Activated naive CD4-positive, alpha-beta T cell treated with anti-CD3 and anti-CD28 coated beads, Interleukin-2, amount 50 U/mL, for 24 hours (primary cell): ENCODE measurements around the gene ABHD12B.

Experiments
- H3K27ac Mint-ChIP-seq: one replicate; pipeline ENCODE4 v1.8.0; 2021; ENCODE audit warnings: mild to moderate bottlenecking, mixed read lengths
- H3K27me3 Mint-ChIP-seq: one replicate; pipeline ENCODE4 v1.8.0; 2021; ENCODE audit warnings: mixed read lengths
- H3K36me3 Mint-ChIP-seq: one replicate; pipeline ENCODE4 v1.8.0; 2021; ENCODE audit warnings: mixed read lengths
- H3K4me1 Mint-ChIP-seq: one replicate; pipeline ENCODE4 v1.8.0; 2021; ENCODE audit warnings: mixed read lengths
- H3K4me3 Mint-ChIP-seq: one replicate; pipeline ENCODE4 v1.8.0; 2021; ENCODE audit warnings: mild to moderate bottlenecking, mixed read lengths
- H3K9me3 Mint-ChIP-seq: one replicate; pipeline ENCODE4 v1.8.0; 2021; ENCODE audit warnings: mixed read lengths

ABHD12B gene

GRCh38 chr14:50871914-50872732, at the start of gene ABHD12B:
Gene ABHD12B (plus strand): TSS chr14:50872053. CDS start chr14:50872175, 122 bp downstream.
- no peak within 1 kb of the TSS for H3K27ac Mint-ChIP-seq
- H3K4me1 Mint-ChIP-seq = peaks cover 43% of the 10 kb centered on the region
- peak within 1 kb of the TSS; percentile 40 for H3K4me3 Mint-ChIP-seq

GRCh38 chr14:50822501-50823042, 49.3 kb upstream of the ABHD12B start:
- Mint-ChIP-seq H3K4me3 (peak overlapping the region; percentile 84), H3K4me1 (peaks cover 90% of the 10 kb centered on the region), H3K27me3 (no peaks in the 10 kb centered on the region), H3K27ac (peak overlapping the region; percentile 97), H3K9me3 (no peaks in the 10 kb centered on the region), H3K36me3 (peaks cover 16% of the 10 kb centered on the region)

More at GRCh38 chr14:50871914-50872732, at the start of gene ABHD12B:
- Mint-ChIP-seq H3K27me3 (peaks cover 55% of the 10 kb centered on the region), H3K36me3 (peaks cover 2% of the 10 kb centered on the region), H3K9me3 (no peaks in the 10 kb centered on the region)

GRCh38 chr14:50823051-50823761, 48.6 kb upstream of the ABHD12B start:
- no peaks in the 10 kb centered on the region for H3K27me3 Mint-ChIP-seq
- H3K36me3 Mint-ChIP-seq = peaks cover 16% of the 10 kb centered on the region
- peak overlapping the region; percentile 84 for H3K4me3 Mint-ChIP-seq
- H3K27ac Mint-ChIP-seq = peak overlapping the region; percentile 97
- no peaks in the 10 kb centered on the region for H3K9me3 Mint-ChIP-seq
- H3K4me1 Mint-ChIP-seq = peaks cover 95% of the 10 kb centered on the region

GRCh38 chr14:50823762-50824636, 47.9 kb upstream of the ABHD12B start:
- no peaks in the 10 kb centered on the region for H3K9me3 Mint-ChIP-seq
- peak overlapping the region; percentile 84 for H3K4me3 Mint-ChIP-seq
- peak overlapping the region; percentile 97 for H3K27ac Mint-ChIP-seq
- H3K4me1 Mint-ChIP-seq = peaks cover 97% of the 10 kb centered on the region
- H3K27me3 Mint-ChIP-seq = no peaks in the 10 kb centered on the region
- H3K36me3 Mint-ChIP-seq = peaks cover 15% of the 10 kb centered on the region

- H3K9me3 Mint-ChIP-seq = no peaks in the 10 kb centered on the region
These were observed 46.5 kb upstream of the ABHD12B start for GRCh38 chr14:50825307-50825706.

GRCh38 chr14:50826681-50827080, 45.2 kb upstream of the ABHD12B start:
- Mint-ChIP-seq H3K27ac (peak overlapping the region; percentile 95), H3K4me1 (peaks cover 84% of the 10 kb centered on the region), H3K27me3 (no peaks in the 10 kb centered on the region), H3K4me3 (no peak overlapping the region), H3K36me3 (peaks cover 6% of the 10 kb centered on the region), H3K9me3 (no peaks in the 10 kb centered on the region)

More at GRCh38 chr14:50825307-50825706, 46.5 kb upstream of the ABHD12B start:
- Mint-ChIP-seq H3K27me3 (no peaks in the 10 kb centered on the region), H3K27ac (peak overlapping the region; percentile 13), H3K4me3 (no peak overlapping the region), H3K4me1 (peaks cover 94% of the 10 kb centered on the region), H3K36me3 (peaks cover 8% of the 10 kb centered on the region)

- Mint-ChIP-seq H3K4me3 (peak overlapping the region; percentile 98), H3K27ac (peak overlapping the region; percentile 88), H3K4me1 (peaks cover 80% of the 10 kb centered on the region), H3K27me3 (no peaks in the 10 kb centered on the region), H3K36me3 (peaks cover 6% of the 10 kb centered on the region), H3K9me3 (no peaks in the 10 kb centered on the region)
These were observed 42.9 kb upstream of the ABHD12B start for GRCh38 chr14:50828721-50829488.

GRCh38 chr14:50829489-50830043, 42.3 kb upstream of the ABHD12B start:
- H3K9me3 Mint-ChIP-seq = no peaks in the 10 kb centered on the region
- peaks cover 6% of the 10 kb centered on the region for H3K36me3 Mint-ChIP-seq
- H3K4me1 Mint-ChIP-seq = peaks cover 80% of the 10 kb centered on the region
- H3K27me3 Mint-ChIP-seq = no peaks in the 10 kb centered on the region
- peak overlapping the region; percentile 95 for H3K27ac Mint-ChIP-seq
- H3K4me3 Mint-ChIP-seq = peak overlapping the region; percentile 98

GRCh38 chr14:50830044-50830931, 41.6 kb upstream of the ABHD12B start:
- H3K4me3 Mint-ChIP-seq = peak overlapping the region; percentile 98

GRCh38 chr14:50830932-50831725, 40.7 kb upstream of the ABHD12B start, which contains the start of gene NIN:
Gene NIN (minus strand): TSS chr14:50831162. CDS start chr14:50822056, 9,106 bp downstream.
- H3K4me1 Mint-ChIP-seq = peaks cover 78% of the 10 kb centered on the region
- H3K9me3 Mint-ChIP-seq = no peaks in the 10 kb centered on the region
- no peaks in the 10 kb centered on the region for H3K27me3 Mint-ChIP-seq
- peak within 1 kb of the TSS; percentile 98 for H3K4me3 Mint-ChIP-seq
- H3K36me3 Mint-ChIP-seq = peaks cover 6% of the 10 kb centered on the region
- H3K27ac Mint-ChIP-seq = peak within 1 kb of the TSS; percentile 97

More at GRCh38 chr14:50830044-50830931, 41.6 kb upstream of the ABHD12B start:
- Mint-ChIP-seq H3K9me3 (no peaks in the 10 kb centered on the region), H3K27ac (peak overlapping the region; percentile 95), H3K36me3 (peaks cover 6% of the 10 kb centered on the region), H3K27me3 (no peaks in the 10 kb centered on the region), H3K4me1 (peaks cover 80% of the 10 kb centered on the region)

- peak overlapping the region; percentile 96 for H3K4me3 Mint-ChIP-seq
- no peaks in the 10 kb centered on the region for H3K27me3 Mint-ChIP-seq
- H3K4me1 Mint-ChIP-seq = peaks cover 75% of the 10 kb centered on the region
- peak overlapping the region; percentile 97 for H3K27ac Mint-ChIP-seq
- no peaks in the 10 kb centered on the region for H3K9me3 Mint-ChIP-seq
- H3K36me3 Mint-ChIP-seq = peaks cover 4% of the 10 kb centered on the region
These were observed 40.1 kb upstream of the ABHD12B start for GRCh38 chr14:50831726-50832168.

- no peak overlapping the region for H3K27ac Mint-ChIP-seq
These were observed 38.8 kb upstream of the ABHD12B start for GRCh38 chr14:50832935-50833630.

More at GRCh38 chr14:50832935-50833630, 38.8 kb upstream of the ABHD12B start:
- no peaks in the 10 kb centered on the region for H3K27me3 Mint-ChIP-seq
- H3K4me1 Mint-ChIP-seq = peaks cover 65% of the 10 kb centered on the region
- peak overlapping the region; percentile 4 for H3K4me3 Mint-ChIP-seq
- H3K9me3 Mint-ChIP-seq = no peaks in the 10 kb centered on the region
- peaks cover 2% of the 10 kb centered on the region for H3K36me3 Mint-ChIP-seq
